KG1 (cell line): ENCODE measurements around the gene NDUFA6.
"Not testable (repeated sequence)": the region's sequence is repeated elsewhere in the genome, so short reads cannot be mapped to it uniquely, and the experiment has no call there.

Experiments
- DNase-seq: peaks from one replicate; lab custom pipeline; 2025; lab: John Stamatoyannopoulos, UW

The NDUFA6 gene

GRCh38 chr22:42112793-42113192 lies 22.2 kb upstream of the NDUFA6 start:
- not testable (repeated sequence) for DNase-seq

DNA sequence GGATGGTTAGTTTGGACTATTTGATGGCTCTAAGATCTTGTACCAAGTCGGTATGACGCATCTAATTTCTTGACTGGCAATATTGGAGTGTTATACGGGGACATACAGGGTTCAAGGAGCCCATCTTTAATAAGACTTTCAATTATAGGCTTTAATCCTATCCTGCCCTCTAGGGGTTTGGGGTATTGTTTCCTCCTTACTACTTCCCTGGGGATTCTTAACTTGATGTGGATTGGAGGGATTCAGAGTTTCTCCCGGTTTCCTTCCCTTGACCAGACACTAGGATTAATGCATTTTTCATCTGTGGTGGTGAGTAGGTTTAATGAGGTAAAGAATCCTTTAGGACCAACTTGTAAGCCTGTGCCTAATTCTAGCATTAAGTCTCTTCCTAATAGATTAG lies 21.2 kb upstream of the NDUFA6 start:
- no peak for DNase-seq

GRCh38 chr22:42108848-42109247 lies 18.3 kb upstream of the NDUFA6 start:
- no peak for DNase-seq

DNA sequence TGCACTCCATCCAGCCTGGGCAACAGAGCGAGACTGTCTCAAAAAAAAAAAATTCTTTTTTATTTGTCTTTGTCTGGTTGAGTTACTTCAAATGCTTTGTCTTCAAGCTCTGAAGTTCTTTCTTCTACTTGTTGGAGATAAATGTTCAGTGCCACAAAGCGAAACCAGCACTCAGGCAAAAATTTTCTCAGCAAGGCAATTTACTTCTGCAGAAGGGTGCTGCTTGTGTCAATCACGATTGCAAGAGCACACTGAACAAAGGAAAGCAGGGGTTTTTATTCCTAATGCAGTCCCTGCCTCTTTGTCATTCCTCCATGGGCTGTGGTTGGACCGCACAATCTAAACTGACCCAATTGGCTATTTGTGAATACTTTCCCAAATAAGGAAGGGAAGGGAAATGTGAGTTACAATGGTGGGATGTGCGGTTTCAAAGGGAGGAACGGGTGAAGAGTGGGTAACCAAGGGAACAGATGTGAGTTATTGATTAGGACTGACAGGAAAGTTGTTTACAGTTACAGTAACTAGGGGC lies 13.8 kb upstream of the NDUFA6 start:
- not testable (repeated sequence) for DNase-seq

DNA sequence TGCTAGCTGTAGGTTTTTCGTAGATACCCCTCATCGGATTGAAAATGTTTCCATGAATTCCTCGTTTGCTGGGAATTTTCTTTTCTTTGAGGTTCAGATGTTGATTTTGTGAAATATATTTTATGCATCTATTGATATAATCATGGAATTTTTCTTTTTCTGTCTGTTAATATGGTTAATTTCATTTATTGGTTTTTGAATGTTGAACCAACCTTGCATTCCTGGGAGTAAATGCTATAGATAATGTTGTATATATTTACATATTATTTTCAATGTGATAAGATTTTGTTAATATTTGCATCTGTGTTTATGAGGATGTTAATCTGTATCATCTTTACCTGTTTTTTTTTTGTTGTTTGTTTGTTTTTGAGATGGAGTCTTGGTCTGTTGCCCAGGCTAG lies 10.6 kb upstream of the NDUFA6 start:
- DNase-seq, result no peak

- DNase-seq, result no peak
These were observed 847 bp upstream of the NDUFA6 start for GRCh38 chr22:42091455-42091782.

- no peak for DNase-seq
These were observed 4.5 kb downstream of the NDUFA6 start for GRCh38 chr22:42086051-42086450.

GRCh38 chr22:42084874-42085273 lies 5.7 kb downstream of the NDUFA6 start:
- no peak for DNase-seq

- no peak for DNase-seq
These were observed 7.5 kb downstream of the NDUFA6 start for GRCh38 chr22:42083119-42083518.

- DNase-seq, result no peak
These were observed 10.3 kb downstream of the NDUFA6 start for GRCh38 chr22:42080287-42080686.

- peak; percentile 96 for DNase-seq
These were observed 11.0 kb downstream of the NDUFA6 start, which contains the start of gene SMDT1 for GRCh38 chr22:42079319-42080251. Gene SMDT1, plus strand, starts transcription at chr22:42079700. Its CDS starts 69 bp downstream, at chr22:42079769.

DNA sequence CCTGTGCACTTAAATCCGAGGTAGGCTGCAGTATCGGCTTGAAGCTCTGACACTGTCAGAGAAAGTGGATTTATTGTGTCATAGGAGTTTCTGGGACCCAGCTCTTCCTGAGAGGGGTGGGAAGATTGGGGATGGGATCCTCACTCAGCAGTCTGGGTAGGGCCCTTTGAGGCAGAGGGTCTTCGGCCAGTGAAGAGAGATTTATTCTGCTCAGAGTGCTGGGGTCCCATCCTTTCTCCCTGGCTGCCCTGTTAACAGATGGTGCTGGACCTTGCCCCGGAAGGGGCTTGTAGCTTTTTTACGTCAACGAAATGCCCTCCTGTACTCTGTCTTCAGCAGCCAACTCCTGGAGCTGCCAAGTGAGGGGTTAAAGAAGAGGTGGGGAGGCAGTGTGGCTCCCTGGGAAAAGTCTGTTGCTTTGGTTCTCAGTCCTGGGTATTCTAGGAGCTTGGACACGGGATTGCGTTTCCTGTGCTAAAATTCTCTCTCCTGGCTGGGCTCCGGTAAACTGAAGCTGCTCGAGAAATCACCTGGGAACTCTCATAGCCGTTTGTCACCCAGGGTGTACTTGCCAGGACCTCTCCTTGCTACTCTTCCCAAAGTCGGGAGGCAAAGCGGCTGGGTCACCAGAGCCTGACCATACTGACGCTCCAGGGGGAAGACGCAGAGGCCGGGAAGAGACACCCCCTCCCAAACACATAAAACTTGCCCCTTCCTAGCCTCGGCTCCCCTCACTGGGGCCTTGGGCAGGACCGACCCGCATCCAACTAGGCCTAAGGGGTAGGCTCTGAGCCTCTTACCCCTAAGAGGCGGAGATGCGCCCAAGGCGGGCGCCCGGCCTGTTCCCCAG lies 11.9 kb downstream of the NDUFA6 start:
- DNase-seq, result no peak

DNA sequence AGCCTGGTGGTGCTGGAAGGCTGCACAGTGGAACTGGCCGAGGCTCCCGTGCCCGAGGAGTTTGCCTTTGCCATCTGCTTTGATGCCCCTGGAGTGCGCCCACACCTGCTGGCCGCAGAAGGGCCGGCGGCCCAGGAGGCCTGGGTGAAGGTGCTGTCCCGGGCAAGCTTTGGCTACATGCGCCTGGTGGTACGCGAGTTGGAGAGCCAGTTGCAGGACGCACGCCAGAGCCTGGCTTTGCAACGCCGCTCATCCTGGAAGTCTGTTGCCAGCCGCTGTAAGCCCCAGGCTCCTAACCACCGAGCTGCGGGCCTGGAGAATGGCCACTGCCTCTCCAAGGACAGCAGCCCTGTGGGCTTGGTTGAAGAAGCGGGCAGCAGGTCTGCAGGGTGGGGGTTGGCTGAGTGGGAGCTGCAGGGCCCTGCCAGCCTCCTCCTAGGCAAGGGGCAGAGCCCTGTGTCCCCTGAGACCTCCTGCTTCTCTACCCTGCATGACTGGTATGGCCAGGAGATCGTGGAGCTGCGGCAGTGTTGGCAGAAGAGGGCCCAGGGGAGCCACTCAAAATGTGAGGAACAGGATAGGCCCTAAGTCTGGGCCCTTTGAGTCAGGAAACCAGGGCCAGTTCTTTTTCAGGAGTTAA lies 13.0 kb downstream of the NDUFA6 start:
- DNase-seq, result no peak

- no peak for DNase-seq
These were observed 13.6 kb downstream of the NDUFA6 start for GRCh38 chr22:42076764-42077485.

DNA sequence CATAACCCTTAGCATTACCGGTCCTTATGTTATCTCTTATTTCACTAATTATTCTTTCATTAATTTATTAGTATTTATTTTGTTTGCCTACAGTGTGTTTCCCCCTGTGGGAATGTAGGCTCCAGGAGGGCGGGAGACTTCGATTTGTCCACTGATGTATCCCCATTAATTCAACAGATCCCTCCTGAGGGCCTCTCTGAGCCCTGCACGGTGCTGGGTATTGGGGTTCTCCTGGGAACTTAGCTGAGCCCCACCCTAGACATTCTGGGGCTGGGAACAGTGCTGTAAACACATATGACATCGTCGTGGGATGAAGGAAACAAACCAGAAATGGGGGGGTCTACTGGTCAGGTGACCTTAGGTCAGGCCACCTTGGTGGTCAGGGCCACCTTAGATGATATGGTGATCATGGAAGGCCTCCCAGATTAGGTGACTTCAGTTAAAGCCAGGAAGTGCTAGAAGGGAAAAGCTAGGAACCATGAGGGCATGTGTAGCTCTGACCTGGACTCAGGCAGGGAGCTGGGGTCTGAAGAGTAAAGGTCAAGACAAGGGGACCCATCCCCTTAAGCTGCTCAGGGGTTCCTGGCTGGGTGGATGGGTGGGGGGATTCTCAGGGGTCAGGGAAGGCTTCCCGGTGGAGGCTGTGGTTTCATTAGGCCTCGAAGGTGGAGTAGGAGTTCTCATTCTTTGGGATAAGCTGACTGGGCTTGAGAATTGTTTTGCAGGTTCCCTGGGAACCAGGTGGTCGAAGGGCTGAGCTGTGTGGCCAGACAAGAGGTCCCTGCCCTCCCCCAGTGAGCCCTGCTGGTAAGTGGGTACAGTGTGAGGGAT lies 15.5 kb downstream of the NDUFA6 start:
- DNase-seq, result no peak

DNA sequence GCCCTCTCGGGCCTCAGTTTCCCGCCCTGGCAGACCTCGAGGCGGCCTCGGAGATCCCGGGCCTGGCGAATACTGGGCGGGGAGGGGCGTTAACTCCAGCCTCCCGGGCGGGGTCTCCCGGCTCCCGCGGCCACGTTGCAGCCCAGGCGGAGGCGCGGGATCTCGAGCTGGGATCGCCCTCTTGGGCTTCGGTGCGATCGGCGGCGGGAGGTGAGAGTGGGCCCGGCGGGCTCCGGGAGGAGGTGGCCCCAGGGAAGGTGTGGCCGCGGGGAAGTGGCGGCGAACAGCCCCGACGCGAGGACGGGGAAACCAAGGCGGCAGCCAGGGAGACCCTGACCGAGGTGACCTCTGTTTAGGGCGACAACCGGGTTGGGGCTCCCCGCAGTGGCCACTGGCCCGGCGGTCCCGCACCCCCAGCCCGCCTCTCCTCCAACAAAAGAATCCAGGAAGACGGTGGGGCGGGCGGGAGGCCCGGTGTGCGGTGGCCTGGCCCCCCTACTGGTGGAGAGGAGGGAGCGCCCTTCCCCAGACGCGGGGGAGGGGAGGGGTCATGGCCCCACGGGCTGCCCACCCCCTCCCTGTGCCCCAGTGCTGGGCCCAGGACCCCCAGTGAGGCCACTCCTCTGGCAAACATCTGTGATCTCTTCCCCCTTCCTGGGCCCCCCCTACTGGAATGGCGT lies 16.3 kb downstream of the NDUFA6 start, which contains the start of gene PHETA2:
Gene PHETA2, plus strand, starts transcription at position 117 of the 680 bp plus-strand sequence. CDS start 3,046 bp downstream, outside the sequence.
- no peak for DNase-seq

DNA sequence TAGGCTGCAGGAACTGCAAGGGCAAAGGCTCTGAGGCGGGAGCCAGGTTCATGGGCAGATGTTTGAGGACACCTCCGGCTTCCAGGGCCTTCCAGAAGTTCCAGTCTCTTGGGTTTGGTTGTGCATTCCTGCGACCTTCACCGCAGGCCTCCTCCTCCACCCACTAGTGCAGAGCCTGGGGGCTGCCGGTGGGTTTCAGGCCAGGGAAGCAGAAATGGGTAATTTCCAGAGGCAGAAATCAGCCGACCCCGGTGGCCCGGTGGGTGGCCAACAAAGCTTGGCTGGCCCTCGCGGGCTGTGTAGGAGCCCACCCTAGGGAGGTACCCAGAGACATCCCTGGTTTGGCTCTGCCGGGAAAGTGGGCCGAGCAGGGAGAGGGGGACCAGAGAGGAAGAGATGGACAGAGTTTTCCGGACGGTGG lies 16.9 kb downstream of the NDUFA6 start:
- no peak for DNase-seq

DNA sequence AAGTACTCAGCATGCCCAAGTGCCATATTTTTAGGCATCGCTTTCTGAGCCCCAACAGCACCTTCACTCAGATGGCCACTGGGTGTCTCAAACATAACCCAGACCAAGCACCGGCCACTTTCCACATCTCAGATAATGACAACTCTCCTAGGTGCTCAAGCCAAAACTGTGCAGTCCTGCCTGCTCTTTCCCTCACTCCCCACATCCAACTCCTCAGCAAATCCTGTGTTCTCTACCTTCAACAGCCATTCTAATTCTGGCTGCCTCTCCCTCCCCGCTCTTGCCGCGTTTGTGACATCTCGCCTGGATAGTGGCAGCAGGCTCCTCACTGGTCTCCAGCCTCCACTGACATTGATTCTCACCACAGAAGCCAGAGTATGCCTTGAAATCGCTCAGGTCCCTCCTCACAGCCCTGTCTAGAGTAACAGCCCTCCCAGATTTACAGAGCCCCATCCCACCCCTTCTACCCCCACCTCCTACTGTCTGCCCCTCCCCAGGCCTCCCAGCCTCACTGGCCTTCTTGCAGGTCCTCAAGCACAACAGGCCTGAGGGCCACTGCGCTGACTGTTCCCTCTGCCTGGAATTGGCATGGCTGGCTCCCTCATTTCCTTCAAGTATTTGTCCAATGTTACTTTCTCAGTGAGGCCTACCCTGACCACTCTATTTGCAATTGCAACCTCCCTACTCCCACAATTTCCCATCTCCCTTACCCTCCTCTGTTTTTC lies 17.8 kb downstream of the NDUFA6 start:
- DNase-seq, result no peak

GRCh38 chr22:42071508-42071907 lies 19.1 kb downstream of the NDUFA6 start:
- not testable (repeated sequence) for DNase-seq
